Dermis microvascular lymphatic vessel endothelial cell (primary cell): ENCODE data around the gene UGGT2. TPM values are rescaled to one million over a fixed set of nuclear protein-coding genes. Genes with fewer than 3 reads are reported as not detected.
"Not testable (repeated sequence)": the region's sequence is repeated elsewhere in the genome, so short reads cannot be mapped to it uniquely, and the experiment has no call there.

Experiments
- DNase-seq, 2 donors: peaks; one replicate each; pipeline versions ENCODE4 v3.0.0 to v3.0.0-alpha.2; 2010; ENCODE audit warnings: low read depth in 2 of 2
- total RNA-seq: library from RNA; depleted of rRNA; stranded (reverse); fragments of >200 nt; gene quantifications from 2 replicates; pipeline ENCODE4 v1.2.1, GENCODE V29; 2014

Gene UGGT2
- total RNA-seq, 1 donor from 2014 or later = 27.1 TPM

DNA sequence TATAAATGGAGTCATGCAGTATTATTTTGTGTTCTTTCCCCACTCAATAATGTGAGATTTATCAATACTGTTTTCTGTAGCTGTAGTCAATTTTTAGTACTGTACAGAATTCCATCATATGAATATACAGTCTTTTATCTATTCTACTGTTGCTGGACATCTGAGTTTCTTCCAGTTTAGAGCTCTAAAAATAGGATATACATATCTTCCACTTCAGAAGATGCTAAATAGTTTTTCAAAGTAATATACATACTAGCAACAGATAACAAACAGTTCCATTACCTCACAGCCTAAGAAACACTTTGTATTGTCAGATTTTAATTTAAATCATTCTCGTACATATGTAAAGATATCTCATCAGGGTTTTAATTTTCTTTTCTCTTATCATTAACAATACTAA lies 149.6 kb downstream of the UGGT2 start:
- no peak for DNase-seq

DNA sequence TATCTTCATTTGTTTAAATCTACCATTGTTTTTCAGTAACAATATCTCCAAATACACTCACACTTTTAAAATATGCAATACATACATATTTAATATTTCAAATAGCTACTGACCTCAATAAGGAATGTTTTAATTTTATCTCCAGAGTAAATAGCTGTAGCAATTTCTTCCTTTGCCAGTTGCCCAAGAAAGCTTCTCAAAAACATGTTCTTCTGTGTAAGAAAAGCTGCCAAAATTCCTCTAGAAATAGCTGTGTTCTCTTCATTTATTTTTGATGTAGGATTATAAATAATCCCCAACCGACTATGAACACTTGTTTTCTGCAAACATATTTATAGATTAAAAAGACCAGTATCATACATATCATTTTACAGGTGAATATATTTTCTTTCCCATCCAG lies 150.5 kb downstream of the UGGT2 start:
- no peak for DNase-seq

DNA sequence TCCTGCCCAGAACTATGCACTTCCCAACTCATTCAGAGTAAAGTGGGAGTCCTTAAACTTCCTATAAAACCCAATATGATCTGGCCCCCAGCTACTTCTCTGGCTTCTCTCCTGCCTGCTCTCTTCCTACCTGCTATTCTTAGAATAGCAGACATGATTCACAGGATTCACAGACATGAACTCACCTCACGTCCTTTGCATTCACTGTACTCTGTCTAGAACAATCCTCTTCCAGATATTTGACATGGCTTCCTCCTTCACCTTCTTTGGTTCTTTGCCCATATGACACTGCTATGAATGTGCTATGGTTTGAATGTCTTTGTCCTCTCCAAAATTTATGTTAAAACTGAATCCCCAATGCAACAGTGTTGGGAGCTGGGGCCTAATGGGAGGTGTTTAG lies 154.9 kb downstream of the UGGT2 start:
- no peak for DNase-seq

DNA sequence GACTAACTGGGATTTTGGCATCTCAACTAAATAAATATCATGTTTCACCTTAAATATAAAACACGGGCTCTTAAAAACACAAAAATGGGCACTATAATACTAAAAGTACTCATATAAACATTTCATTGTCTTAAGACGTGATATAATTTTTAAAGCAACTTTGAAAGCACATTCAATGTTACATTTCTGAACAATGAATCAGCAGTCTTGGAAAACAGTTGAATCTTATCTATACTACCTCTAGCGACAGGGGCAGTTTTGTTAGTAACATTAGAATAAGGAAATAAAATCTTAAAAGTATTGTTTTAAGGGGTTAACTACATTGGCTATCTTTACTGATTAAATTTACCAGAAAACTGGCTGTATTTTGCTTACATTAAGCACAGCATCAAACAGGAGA lies 156.9 kb downstream of the UGGT2 start:
- peak in 1 of 2 donors; percentile 28 for DNase-seq

DNA sequence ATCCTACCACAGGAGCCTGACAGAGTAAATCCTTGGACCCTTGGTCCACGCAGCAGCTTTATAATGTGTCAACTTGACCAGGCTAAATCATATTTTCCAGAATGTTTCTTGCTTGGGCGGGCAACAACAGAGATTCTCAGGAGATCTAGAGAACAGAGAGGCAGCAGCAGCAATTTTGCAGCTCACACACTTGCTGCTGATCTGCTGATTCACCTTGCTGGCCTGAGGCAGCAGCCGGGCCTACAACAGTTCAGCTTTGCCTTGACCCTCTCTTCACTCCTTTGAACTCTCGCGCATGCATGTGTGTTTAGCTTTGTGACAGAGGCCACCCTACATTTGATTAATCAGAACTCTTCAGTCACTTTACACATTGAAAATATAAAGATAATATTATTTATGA lies 159.3 kb downstream of the UGGT2 start:
- DNase-seq = no peak

DNA sequence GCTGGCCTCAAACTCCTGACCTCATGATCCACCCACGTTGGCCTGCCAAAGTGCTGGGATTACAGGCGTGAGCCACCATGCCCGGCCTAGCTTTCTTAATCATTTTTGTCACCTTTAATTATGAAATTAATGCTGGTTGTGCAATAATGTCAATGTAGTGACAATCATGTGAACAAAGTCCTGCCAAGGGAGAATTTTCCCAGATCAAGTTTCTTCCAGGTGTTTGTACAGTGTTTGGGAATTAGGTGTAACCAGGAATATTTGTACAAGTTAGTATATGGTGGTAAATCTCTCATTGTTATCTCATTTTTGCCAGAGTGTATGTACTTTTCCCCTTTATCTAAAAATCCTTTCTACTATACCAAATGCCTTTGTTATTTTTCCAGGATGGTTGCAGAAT lies 171.1 kb downstream of the UGGT2 start:
- no peak for DNase-seq

DNA sequence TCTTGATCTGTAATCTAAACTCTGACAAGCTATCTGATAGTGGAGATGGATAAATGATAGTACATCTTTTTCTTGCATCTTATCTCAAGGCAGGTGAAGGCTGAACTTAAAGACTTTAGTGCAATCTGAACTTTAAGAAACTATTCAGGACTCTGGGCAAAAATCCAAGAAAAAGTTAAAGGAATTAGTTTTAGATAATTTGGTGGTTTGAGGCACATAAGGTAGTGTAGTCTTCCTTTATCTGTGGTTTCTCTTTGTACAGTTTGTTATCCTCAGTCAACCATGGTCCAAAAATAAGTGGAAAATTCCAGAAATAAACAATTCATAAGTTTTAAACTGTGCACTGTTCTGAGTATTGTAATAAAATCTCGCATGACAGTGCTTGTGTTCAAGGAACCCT lies 172.9 kb downstream of the UGGT2 start:
- no peak for DNase-seq

DNA sequence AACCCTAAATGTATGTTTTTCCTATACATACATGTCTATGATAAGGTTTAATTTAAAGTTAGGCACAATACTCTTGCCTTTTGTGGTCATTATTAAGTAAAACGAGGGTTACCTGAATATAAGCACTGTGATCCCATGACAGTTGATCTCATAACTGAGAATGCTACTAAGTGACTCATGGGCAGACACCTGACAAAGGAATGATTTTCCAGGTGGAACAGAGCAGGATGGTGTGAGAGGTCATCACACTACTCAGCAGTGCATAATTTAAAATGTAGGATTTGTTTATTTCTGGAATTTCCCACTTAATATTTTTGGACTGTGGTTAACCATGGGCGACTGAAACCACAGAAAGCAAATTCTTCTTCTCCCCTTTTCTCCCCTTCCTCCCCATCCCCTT lies 178.9 kb downstream of the UGGT2 start:
- no peak for DNase-seq

DNA sequence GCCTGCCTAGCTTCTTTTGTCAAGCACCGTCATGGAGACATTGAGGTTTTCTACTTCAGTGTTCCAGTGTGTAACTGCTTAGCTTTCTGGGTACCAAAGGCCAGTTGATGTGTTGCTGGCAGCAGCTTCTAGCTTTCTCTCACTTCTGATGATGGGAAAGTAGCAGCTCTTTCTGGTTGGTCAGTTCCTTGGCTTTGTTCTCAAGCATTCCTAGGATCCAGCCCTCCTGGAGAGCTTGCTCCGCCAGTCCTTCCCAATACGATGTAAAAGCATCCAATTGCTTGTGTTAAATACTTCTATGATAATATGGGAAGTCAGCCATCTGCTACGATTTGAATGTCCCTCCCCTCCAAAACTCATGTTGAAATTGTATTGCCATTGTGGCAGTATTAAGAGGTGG lies 182.8 kb downstream of the UGGT2 start:
- DNase-seq = no peak

DNA sequence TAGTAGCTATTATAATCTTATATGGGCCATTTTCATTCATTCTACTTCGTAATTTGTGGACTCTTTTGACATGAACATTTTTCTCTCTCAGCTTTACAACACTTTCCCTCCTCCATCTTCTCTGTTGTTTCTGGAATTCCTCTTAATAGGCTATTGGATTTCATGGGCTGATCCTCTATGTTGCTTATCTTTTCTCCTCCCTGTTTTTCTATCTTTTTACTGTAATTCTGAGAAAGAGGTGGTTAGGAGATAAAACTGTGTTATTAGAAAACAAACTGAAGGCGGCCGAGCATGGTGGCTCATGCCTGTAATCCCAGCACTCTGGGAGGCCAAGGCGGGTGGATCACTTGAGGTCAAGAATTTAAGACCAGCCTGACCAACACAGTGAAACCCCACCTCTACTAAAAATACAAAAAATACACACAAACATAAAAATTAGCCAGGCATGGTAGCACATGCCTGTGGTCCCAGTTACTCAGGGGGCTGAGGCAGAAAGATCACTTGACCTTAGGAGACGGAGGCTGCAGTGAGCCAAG lies 188.1 kb downstream of the UGGT2 start:
- DNase-seq = no peak

DNA sequence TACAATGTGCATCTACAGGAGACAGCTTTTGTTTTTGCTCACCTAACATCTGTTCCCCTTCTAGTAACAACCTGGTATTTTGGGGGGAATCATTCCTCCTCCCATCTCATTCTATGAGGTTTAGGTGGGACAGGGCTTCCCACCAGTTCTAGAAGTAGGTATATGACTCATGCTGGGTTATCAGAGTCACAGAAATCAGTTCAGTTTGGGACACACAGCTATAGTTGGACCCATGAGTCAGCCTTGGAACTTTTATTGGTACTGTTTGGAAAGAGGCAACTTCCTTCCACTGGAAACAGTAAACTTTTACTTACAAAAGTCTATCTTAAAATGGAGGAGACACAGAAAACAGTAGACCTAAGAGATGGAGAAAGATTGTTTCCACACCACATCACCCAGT lies 190.8 kb downstream of the UGGT2 start:
- peak in 1 of 2 donors; percentile 38 for DNase-seq

DNA sequence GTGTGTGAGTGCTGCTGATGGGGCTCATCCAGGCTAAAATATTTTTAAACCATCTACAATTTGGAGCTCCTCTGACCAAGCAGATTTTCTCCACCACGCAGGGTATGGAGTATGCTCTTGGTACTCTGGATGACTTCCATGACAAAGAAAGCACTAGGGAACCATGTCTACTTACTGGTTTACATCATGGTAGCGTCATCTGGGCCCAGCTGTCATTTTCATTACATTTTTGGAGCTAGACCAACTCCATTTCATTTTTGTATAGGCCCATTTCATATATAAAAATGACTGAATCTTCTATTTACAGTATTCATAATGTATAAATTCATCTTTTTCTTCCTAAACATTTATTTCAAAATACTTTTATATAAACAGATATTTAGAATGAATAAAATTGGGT lies 191.9 kb downstream of the UGGT2 start:
- DNase-seq = no peak

DNA sequence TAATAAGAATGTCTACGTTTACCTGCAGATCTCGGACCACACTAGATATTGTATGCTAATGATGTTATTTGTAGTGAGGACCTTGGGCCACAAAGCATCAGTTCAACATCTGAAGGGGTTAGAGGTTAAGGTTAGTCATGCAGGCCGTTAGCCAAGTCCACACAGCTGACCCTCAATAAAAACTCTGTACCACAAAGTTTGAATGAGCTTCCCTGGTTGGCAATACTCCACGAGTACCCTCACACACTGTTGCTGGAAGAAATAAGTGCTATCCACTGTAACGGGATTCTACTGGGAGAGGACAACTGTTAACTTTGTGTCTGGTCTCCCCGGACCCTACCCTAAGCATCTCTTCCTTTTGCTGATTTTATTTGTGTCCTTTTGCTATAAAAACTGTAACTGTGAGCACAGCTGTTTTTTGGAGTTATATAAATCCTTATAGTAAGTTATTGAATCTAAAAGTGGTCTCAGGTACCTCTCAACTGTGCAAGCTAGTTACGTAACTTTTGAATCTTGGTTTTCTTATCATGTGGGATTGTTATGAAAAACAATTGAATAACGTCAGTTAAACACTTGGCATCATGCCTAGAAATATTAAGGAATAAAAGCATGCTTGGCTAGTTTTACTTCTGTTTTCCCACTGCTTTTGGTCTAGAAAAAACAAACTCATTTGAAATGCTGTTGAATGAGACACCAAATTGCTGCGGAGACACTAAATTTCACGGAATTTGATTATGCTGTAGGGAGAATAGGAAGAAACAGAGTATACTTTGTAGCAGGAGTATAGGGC lies 194.7 kb downstream of the UGGT2 start:
- DNase-seq = peak; percentile 30 to 85

DNA sequence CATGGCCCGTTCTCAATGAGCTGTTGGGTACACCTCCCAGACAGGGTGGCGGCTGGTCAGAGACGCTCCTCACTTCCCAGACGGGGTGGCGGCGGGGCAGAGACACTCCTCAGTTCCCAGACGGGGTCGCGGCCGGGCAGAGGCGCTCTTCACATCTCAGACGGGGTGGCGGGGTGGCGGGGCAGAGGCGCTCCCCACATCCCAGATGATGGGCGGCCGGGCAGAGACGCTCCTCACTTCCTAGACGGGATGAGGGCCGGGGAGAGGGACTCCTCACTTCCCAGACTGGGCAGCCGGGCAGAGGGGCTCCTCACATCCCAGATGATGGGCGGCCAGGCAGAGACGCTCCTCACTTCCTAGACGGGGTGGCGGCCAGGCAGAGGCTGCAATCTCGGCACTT lies 207.5 kb downstream of the UGGT2 start:
- DNase-seq = not testable (repeated sequence)

DNA sequence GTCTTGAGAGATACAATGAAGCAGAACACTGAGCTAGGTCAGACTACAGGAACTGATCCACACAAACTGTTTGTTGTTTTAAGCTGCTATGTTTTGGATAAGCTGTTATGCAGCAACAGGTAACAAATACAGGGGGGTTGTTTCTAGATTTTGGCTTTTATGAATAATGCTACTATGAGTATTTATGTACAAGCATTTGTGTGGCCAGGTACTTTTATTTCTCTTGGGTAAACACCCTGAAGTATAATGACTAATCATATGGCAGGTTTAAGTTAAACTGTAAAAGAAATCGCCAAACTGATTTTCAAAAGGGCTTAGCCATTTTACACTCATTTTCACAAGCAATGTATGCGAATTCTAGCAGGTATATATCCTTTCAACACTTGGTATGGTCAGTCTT lies 210.3 kb downstream of the UGGT2 start:
- no peak for DNase-seq

DNA sequence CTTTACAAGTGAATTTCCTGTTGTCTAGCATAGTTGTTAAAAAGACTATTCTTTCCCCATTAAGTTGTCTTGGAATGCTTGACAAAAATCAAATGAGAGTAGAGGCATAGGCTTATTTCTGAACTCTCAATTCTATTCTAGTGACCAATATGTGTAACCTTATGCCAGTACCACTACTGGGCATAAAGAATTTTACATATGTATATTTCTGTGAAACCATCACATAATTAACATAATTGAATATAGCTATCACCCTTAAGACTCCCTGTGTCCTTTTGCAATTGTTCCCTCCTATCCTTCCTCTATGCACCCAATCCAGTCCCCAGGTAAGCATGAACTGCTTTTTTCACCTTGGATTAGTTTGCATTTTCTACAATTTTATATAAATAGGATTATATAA lies 211.3 kb downstream of the UGGT2 start:
- no peak for DNase-seq

DNA sequence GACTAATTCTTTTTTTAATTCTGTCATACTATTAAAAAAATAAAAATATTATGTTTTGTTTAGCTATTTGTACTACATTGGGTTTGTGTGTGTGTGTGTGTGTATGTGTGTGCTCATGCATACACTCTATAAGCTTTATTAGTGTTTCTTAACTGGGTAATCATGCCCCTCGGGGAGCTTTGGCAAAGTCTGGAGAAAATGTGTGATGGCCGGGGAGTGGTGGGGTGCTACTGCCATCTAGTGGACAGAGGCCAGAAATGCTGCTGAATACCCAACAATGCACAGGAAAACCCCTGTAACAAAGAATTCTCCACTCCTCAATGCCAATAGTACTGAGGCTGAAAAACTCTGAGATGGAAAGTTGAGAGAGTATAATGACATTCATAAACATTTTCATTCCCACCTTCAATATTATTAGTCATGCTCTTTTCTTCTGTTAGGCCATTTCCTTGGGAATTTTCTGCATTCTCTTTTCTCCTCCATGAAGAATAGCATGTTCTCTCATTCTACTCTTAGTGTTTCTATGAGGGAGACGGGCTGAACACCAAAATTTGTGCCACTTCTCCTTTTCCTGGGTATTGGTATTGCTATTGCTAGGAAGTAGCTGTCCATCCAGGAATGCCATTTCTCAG lies 219.0 kb downstream of the UGGT2 start:
- DNase-seq = peak; percentile 33 to 74

DNA sequence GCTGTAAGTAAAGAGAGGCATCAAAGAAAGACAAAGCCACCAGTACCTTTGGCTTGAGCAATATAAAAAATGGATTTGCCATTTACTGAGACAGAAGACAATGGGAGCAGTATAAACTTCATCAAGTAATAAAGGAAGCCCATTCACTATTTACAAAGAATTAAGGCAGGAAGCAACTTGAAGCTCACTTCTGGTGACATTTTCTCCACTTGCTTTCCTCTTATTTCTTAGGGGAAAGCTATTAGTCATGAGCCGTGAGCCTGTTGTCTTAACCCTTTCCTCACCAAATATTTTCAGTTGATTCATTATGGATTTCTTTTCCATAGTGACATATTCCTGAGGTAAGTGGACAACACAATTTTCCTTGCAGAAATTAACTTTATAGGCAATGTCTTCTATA lies 219.5 kb downstream of the UGGT2 start:
- peak in 1 of 2 donors; percentile 83 for DNase-seq

DNA sequence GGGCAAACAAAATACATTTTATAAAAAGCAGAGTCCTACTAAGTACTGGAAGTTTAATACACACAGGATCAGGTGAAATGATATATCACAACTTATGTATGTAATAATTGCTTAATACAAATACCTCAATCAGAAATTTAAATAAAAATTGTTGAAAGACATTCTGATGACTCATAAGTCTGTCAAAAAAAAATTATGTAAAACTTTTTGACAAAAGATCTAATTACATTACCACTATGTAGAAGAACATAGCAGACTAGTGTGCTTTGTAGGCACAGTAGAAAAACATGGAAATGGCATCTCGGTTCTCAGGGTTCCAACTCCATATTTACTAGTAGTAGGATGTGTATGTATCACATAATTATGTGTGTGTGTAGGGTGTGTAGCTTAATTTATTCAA lies 220.1 kb downstream of the UGGT2 start:
- DNase-seq = no peak

DNA sequence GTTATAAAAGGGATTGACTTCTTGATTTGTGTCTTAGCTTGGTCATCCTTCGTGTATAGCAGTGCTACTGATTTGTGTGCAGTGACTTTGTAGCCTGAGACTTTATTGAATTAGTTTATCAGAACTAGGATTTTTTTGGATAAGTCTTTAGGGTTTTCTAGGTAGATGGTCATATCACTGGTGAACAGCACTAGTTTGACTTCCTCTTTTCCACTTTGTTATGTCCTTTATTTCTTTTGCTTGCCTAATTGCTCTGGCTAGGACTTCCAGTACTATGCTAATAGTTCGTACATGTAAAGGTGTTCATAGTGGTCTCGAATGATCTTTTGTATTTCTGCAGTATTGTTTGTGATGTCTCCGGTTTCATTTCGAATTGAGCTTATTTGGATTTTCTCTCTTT lies 230.9 kb downstream of the UGGT2 start:
- DNase-seq = no peak

DNA sequence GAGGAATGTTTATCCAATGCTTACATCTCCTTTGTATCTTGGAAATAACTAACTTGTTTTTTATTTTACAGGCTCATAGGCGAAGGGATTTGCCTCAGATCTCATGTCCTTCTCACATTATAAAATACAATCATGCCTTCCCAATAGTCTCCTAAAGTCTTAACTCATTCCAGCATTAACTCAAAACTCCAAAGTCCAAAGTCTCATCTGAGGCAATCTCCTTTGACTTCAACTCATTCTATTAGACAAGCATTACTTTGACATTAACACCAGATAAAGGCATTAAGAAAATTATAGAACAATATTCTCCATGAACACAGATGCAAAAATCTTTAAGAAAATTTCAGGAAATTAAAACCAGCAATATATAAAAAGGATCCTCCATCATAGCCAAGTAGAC lies 238.7 kb downstream of the UGGT2 start:
- no peak for DNase-seq

DNA sequence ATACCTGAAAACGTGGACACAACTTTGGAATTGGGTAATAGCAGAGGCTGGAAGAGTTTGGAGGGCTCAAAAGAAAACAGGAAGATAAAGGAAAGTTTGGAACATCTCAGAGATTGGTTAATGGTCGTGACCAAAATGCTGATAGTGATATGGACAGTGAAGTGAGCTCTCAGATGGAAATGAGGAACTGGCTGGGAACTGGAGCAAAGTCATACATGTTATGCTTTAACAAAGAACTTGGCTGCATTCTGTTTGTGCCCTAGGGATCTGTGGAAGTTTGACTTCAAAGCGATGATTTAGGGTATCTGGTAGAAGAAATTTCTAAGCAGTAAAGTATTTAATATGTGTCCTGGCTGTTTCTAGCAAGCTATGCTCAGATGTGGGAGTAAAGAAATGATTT lies 240.1 kb downstream of the UGGT2 start:
- no peak for DNase-seq

DNA sequence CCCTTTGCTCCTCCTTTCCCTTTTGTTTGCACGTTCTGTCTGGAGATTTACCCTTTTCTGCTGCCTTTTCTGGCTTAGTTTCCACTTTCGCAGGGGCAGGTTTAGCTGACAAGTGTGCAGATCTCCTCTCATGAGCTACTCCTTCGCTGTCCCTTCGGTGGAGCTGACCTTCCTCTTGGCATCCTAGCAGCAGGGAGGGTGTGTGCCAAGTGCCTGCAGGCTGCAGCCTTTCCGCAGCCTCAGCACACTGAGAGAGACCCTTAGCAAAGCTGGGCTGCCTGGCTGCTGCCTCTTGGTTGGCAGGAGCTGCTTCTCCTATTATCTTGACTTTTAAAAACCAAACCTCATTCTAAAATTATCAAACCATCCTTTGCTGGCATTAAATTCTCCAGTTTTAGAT lies 243.8 kb downstream of the UGGT2 start:
- DNase-seq = no peak
